Femur (tissue), 1 donor: Measurements from ENCODE around the gene ST7.

Experiments used
- DNase-seq: peaks from one replicate; pipeline ENCODE4 v3.0.0-alpha.2; 2017

Gene ST7

GRCh38 chr7:117134889-117135552 is 181.7 kb downstream of the ST7 start:
- no peak for DNase-seq

DNA sequence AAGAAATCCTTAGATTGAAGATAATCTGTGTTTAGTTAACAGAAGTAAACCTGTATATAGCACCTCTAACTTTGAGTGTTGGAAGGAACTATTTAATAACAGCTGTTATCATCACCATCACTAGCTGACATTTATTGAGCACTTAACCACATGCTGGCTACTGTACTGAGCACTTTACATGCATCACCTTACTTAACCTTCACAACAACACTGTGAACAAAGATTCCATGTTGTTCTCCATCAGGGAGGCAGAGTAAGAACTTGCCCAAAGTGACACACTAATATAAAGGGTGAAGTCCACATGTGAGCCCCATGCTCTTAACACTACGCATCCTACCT is 182.2 kb downstream of the ST7 start:
- DNase-seq = no peak

DNA sequence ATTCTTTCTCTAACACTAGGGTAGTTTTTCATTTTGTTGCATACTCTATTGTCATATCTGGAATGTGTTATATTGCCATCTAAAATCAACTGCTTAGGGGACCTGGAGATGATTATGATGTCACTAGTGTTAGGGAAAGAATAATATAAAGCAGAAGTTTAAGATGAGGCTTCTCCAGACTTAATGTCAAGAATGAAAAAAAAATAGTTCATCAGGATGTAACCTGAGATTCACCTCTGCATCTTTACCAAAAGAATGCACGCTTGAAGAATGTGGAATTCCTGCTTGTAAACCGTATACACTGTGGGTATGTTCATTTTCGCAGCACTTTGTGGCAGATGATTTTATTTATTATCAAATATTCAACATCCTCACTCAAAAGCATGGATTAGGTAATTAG is 184.6 kb downstream of the ST7 start:
- DNase-seq = no peak

DNA sequence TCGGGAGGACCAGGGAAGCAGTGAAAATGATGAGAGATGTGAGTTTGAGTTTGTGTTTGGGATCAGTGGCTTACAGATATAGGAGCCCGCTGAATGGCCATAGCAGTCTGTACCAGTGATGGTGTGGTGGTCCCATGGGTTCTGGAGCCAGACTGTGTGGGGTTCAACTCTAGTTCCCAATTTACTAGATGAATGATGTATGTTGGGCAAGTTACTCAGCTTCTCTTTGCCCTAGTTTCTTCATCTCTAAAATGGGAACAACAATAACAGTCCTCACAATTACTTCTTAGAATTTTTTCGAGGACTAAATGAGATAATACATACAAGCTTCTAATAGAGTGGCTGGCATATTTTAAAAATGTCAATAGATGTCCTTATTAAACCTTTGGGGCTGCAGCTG is 185.2 kb downstream of the ST7 start:
- DNase-seq = no peak

GRCh38 chr7:117138981-117139380 is 185.7 kb downstream of the ST7 start:
- no peak for DNase-seq

- no peak for DNase-seq
These were observed 186.2 kb downstream of the ST7 start for GRCh38 chr7:117139397-117139984.

DNA sequence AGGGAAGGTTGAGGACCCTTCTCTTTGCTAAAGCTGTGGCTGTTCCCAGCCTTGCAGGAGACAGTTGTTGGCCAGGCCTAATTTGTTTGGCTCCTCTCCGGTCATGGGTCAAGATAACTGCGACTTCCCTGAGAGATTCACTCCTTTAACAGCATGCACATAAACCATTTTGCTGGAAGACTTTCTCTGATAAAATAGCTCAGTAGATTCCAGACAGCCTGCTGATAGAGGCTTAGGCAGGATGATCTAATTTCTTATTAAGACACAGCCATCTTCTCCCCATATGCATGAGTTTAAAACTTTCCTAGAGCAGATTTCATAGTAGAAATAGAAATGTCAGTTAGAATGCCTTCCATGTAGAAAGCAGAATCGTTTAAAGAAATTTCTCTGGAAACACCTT is 187.6 kb downstream of the ST7 start:
- no peak for DNase-seq

- DNase-seq = no peak
These were observed 189.8 kb downstream of the ST7 start for GRCh38 chr7:117143066-117143465.

DNA sequence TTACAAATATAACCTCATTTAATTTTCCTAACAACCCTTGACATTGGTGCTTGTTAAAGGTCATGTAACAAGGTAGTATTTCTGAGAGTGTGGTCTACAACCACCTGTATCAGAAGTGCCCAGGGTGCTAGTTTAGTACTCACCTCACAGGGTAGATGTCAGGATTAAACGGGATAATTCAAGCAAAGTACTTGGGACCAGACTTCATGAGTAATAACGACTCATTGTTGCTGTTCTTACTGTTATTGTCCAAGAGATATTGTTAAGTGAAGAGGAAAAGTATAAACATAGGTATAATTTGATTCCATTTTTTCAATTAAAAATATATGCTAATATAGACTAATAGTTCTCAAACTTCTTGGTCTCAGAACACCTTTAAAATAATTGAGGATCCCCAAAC is 190.3 kb downstream of the ST7 start:
- no peak for DNase-seq

DNA sequence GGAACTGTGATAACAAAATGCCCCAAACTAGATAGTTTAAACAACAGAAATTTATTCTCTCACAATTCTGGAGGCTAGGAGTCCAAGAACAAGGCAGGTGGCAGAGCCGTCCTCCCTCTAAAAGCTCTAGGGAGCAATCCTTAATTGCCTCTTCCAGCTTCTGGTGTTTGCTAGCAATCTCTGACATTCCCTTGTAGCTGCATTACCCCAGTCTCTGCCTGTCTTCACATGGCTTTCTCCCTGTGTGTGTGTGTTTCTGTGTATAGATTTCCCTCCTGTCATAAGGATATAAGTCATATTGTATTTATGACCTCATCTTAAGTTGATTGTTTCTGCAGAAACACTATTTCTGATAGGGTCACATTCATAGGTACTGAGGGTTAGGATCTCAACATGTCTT is 192.0 kb downstream of the ST7 start:
- DNase-seq = no peak

GRCh38 chr7:117146059-117146458 is 192.8 kb downstream of the ST7 start:
- no peak for DNase-seq

GRCh38 chr7:117146511-117146910 is 193.2 kb downstream of the ST7 start:
- DNase-seq = no peak

GRCh38 chr7:117148971-117149370 is 195.7 kb downstream of the ST7 start:
- no peak for DNase-seq

GRCh38 chr7:117149692-117150091 is 196.4 kb downstream of the ST7 start:
- DNase-seq = no peak

DNA sequence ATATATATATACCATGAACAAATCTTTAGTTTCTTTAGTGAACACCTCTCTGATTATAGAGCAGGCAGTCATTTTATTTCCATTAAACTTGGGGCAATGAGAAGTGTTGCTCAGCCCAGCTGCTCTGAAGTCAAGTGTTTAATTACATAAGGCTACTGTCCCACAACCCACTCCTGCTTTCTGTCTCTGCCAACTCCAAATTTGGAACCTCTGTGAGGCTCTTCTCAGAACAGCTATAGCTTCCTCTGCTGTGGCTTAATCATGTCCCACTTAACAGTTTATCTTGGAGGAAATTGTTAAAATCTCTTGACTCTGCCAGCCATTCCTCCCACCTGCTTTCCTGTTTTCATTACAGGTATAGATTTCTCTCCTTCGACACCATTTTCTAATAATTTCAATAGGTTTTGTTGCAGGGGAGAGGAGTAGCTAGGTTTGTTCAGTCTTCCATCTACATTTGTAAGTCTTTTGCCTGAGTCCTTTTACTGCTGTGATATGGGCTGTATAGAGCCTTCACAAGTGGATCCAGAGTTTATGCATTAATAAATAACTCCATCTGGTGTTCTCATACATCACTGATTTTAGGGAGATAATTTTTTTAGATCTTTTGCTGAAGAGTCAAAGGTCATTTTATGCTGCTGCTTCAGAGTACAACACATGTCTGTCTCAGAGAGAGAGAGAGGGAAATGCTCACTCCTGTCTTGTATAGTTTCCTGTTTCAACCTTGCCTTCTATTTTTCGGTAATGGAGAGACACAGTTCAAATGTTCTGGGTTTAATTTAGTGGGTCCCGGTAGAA is 199.1 kb downstream of the ST7 start:
- no peak for DNase-seq

DNA sequence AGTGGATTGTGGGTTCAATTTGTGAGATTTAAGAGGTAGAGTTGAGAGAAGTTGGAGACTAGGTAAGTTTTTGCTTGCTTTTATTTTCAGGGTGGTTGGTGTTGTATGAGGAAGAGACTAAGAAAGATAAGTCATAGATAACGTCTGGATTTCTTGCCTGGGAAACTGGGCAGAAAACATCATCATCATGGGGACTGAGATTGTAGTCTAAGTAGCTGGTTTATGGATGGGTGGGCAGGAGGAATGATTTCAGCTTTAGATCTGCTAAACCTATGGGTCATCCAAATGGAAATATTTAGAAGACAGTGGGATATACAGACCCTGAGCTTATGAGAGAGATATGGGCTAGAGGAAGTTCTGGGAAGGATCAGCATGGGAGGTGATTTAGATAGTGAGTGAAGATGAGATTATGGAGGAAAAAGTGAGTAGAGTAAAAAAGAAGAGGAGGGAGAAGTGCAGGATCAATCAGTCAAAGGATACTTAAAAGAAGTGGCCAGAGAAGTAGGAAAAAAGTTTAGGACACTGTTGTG is 199.8 kb downstream of the ST7 start:
- no peak for DNase-seq

GRCh38 chr7:117154721-117155120 is 201.4 kb downstream of the ST7 start:
- DNase-seq = no peak

DNA sequence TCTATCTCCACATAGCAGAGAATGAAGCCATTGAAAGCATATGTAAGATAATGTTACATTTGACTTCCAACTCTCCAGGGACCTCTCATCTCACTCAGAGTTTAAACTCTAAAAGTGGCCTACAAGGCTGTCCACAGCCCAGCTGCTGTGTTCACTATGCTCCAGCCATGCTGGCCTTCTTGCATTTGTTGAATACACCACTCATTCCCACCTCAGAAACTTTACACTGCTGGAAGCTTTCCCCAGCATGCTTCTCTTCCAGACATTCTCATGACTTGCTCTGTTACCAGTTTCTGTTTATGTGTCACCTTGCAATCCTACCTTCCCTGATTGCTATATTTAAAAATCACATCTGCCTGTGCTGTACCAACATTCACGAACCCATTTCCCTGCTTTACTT is 202.4 kb downstream of the ST7 start:
- no peak for DNase-seq

- peak; percentile 82 for DNase-seq
These were observed 204.2 kb downstream of the ST7 start for GRCh38 chr7:117157241-117158209.

DNA sequence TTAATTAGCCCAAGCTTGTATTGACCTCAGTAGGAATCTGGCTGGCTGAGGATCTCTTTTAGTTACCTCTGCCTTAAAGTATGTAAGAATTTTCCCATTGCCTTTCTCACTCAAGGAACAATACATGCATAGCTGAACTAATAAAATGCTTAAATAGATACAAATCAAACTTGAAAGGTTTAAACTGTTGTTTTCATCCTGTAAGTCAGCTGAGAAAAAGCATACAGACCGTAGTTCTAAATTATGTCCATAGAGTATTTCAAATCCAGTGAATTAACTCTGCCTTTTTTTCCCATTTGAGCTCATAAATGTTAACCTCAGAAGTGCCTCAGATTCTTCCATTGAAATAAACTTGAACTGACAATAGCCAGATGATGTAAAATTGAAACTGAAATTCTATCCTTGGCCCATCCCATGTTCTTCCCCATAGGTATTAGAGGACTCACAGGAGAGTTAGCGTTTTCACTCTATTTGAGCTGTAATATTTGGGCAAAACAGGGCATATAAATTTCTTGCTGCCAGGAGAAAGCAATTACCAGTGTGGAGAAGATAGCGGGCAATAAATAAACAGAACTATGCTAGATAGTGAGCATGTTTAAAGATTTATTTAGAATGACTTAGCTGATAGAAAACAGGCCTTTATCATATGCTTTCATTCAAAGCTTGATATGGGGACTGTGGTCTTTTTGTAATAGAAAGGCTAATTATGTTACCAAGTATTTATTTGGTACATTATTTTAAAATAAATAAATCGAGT is 205.8 kb downstream of the ST7 start:
- no peak for DNase-seq

DNA sequence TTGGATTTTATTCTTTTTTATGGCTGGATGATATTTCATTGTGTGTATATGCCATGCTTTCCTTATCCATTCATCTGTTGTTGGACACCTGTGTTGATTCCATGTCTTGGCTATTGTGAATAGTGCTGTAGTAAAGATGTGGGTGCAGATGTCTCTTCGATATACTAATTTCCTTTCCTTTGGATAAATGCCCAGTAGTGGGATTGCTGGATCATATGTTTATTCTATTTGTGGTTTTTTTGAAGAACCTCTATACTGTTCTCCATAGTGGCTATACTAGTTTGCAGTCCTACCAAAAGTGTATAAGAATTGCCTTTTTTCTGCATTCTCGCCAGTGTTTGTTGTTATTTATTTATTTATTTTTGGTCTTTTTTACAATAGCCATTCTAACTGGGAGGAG is 209.8 kb downstream of the ST7 start:
- no peak for DNase-seq

DNA sequence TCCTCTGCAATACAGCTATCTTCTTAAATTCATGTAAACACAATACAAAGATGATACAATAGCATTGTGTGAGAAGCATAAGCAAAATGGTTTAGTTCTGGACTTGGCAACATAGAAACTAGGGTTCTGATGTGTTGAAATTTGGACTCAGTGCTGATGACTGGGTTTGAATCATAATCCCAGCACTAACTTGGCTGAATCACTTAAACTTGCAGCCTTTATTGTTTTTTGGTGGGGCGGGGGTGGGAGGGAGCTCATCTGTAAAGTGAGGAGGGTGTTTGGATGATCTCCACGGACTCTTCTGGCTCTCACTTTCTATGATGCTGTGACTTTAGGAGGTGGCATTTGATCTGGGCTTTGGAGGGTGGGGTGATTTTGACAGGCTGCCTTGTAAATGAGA is 211.3 kb downstream of the ST7 start:
- no peak for DNase-seq
